CD4-positive, alpha-beta T cell treated with Interleukin-17A for 4 hours (primary cell): ENCODE results near the gene ARRDC2.
A peak's percentile ranks its signal among the peaks of the same experiment; 100 is the strongest.
"Not testable (repeated sequence)": the region's sequence is repeated elsewhere in the genome, so short reads cannot be mapped to it uniquely, and the experiment has no call there.

Experiments
- DNase-seq: peaks from one replicate; pipeline ENCODE4 v3.0.0-alpha.2; 2020; ENCODE audit warnings: mixed read lengths

The ARRDC2 gene

DNA sequence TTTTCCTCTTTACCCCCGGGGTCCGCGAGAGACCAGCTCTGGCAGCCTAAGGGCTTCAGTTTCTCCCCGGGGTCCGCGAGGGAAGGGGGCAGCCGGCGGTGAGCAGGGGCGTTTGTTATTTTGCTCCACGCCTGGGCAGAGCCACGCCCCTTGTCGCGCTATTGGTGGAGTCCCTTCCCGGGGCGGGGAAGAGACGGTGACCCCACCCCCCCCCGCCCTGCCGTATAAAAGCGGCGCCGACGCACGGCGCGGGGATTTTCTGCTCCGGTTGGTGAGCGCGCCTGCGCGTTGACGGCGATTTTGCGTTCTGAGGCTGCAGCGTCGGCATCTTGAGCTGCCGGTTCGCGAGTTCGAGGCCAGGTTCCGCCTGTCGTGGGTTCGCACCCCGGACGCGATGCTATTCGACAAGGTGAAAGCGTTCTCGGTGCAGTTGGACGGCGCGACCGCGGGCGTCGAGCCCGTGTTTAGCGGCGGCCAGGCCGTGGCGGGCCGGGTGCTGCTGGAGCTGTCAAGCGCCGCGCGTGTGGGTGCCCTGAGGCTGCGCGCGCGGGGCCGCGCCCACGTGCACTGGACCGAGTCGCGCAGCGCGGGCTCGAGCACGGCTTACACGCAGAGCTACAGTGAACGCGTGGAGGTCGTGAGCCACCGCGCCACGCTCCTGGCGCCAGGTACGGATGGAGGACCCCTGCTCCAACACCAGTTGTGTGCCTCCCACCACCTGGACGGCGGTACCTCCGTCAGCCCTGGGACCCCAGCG, at the start of gene ARRDC2:
Gene ARRDC2 (plus strand): TSS at position 254 of the 757 bp plus-strand sequence. CDS start 141 bp downstream, at position 395.
- DNase-seq = peak; percentile 97

DNA sequence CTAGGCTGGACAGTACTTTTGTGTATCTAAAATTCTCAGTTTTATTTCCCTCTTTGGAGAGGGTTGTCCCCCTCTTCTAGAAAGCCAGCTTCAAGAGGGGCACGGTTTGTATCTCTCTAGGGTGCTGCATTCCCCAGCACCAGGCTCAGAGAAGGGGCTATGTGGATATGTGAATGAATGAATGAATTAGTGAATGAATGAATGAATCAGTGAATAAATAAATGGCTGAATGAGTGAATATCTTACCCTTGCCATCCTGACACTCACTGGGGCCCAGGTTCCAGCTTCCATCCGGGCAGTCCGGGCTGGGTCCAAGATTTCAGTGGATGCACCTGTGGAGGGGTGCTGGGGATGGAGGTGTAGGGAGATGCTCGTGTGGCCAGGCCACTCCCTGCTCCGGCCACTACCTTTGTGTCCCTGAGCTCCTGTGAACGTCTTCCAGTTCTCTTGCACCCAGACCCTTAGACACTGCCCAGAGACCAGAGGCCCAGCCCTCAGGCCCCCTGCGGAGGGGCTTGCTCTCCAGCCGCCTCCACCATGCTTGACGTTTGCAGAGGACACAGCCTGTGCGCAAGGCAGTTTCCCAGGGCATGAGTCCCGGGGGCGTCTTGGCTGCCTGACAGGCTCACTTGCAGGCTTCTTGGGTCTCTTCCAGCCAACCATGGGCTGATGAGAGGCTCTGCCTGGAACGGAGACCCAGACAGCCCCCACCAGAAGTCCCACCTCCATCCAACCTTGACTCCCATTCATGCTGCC, 43.9 kb upstream of the ARRDC2 start:
- no peak for DNase-seq

DNA sequence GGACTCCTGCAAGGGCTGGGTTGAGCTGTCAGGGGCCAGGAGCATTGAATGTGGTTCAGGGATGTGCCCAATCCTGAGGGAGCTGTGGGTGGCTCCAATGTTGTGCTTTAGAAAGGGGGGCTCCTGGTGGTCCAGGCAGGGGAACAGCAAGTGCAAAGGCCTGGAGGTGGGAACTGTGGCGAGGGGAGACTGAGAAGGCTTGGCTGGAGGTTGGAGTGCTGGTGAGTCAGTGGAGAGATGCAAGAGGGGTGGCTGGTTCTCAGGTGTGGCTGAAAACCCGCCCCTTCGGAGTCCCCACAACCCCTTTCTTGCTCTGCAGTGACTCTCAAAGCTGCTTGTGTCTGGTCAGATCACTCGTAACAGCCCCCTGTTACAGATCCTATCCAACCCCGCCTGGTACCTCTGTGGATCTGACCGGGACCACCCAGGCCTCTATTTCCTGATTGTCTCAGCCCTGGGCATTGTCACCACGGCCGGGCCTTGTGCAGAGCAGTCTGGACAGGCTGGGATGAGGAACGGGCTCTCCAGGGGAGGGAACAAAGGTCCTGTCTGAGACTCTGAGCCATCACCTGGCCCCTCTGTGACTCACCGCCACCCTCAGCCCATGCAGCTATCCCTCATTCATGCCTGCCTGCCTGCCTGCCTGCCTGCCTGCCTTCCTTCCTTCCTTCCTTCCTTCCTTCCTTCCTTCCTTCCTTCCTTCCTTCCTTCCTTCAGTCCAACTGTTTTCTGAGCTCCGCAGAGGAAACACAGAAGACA, 42.4 kb upstream of the ARRDC2 start:
- no peak for DNase-seq

DNA sequence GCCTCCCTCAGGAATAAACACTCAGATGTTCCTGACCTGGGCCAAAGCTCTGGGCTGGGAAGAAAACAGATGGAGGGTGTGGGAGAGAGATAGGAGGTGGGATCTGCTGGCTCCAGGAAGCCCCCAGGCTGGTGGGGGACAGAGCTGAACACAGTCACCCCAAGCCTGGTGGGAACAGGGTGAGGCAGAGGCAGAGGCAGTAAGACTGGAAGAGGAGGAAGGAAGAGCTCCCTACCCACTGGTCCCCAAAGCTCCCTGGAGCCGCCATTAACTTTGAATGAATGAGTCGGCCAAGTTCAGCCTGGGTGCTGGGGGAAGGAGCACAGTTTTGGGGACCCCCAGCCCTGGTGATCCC, 41.9 kb upstream of the ARRDC2 start:
- no peak for DNase-seq

DNA sequence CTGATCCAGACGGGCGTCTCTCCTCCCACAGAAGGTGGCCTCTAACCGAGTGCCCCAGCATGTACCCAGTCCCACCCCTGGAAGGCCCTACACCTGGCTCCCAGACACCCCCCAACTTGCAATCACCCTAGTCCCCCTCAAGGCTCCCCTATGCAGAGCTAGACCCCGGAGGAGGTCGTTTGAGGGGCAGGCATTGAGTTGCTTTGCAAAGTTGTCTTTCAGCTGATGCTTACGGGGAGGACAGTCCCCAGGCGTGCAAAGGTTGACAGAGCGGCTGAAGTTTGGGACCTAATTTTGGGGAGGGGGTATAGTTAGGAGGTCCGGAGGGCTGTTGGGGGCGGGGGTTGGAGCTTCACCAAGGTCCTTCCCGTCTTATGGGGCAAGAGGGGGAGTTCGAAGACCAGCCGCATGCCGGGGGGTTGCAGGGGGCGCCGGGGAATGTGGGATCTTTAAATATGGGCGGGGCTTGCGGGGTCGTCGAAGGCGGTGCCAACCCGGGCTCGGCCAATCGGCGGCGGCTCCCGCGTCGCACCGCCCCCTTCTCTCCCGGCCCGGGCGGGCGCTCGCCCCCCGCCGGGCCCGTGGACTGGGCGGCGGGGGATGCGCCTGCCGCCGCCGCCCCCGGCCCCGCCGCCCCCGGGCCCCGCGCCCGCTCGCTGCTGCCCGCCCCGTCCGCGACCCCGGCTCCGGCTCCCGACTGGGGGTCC, 41.3 kb upstream of the ARRDC2 start, which contains the start of gene KCNN1:
Gene KCNN1 (plus strand): TSS at position 558 of the 707 bp plus-strand sequence. CDS start 6,782 bp downstream, outside the sequence.
- no peak for DNase-seq

DNA sequence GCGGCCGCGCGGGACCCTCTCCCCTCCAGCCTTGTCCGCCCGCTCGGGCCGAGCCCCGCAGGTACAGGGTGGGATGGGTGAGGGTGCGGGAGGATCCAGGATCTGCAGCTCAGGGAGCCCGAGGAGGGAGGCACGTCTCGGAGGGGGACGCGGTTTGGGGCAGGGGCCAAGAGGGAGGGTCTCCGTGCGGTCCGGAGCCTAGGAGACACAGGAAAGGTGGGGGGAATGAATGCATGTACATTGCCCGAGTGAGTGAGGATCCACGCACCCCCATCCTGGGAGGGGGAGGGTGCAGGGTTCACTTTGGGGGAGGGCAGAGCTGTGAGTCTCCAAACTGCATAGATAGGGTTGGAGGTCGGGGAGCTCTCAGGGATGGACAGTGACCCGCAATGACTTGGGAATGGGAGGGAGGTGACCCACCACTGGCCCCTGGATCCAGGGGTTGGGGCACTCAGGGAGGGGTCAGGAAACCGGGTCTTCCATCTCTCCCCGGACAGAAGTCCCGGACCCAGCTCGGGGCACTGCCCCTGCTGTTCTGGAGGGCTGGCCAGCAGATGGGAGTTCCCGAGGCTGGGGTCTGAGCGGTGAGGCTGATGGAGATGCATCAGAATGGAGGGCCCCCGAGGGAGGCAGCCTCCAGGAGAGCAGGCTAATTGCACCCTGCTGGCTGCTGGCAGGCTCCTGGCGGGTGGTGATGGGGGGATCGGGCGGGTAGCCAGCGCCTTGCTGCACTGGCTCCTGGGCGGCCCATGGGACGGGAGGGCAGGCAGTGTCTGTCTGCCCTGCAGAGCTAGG, 40.5 kb upstream of the ARRDC2 start:
- no peak for DNase-seq

DNA sequence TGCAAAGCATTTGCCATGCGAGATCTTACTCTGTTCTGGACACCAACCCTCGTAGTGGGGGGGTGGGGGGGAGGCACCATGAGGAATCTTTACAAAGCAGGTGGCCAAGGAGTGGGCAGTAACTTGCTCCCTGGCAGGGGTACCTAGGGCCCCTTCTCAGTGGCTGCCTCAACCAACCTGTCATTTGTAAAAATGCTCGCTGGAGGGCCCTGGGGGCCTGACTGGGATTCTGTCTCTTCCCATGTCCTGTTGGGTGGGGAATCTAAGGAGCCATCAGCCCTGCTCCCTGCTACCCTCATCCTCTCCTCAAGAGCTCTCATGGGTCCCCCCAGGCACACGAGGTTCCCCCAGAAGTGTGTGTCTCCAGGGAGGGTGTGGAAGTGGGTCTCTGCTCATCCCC, 39.6 kb upstream of the ARRDC2 start:
- no peak for DNase-seq

DNA sequence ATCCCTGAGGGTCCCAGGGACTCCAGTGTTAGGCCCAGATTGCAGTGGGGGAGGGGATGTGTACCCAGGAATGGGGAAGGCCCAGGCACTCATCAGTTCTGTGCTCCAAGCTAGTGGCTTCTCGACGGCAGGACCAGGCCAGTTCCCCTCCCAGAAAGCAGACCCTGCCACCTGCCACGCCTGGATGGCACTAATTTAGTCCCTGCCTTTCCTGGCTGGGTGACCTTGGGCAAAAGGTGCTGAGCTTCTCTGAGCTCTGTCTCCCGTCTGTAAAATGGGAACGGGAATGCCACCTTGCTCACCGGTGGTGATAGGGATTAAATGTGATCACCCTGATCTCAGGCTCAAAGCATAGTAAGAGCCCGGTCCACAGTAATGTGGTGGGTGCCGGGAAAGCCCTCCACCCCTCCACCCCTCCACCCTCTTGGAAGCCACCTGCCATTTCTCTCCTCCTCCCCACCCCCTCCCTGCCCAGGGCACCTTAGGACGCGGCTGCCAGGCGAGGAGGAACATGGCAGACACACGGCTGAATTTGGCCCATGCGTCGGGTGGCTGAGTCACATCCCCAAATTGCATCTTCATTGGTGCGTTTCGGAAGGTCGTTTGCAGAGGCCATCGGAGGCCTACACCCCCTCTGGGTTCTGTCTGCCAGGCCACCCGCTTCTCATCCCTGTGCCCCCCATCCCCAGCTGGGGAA, 38.7 kb upstream of the ARRDC2 start:
- DNase-seq = no peak

DNA sequence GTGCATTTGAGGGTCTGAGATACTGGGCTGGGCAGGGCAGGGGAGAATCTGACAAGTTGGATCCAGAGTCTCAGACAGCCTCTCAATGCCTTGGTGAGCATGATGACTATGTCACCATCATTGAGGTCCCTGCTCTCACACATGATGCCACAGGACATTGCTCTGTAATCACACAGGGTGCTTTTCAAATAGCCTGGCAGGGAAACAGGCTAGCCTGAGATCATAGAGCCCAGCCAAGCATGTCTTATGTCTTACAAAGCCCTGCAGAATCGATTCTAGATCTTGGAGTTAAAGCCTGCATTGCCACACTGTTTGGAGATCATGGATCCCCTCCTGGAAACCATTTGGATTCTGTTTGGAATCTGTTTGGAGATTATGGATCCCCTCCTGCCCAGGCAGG, 35.7 kb upstream of the ARRDC2 start:
- DNase-seq = no peak

DNA sequence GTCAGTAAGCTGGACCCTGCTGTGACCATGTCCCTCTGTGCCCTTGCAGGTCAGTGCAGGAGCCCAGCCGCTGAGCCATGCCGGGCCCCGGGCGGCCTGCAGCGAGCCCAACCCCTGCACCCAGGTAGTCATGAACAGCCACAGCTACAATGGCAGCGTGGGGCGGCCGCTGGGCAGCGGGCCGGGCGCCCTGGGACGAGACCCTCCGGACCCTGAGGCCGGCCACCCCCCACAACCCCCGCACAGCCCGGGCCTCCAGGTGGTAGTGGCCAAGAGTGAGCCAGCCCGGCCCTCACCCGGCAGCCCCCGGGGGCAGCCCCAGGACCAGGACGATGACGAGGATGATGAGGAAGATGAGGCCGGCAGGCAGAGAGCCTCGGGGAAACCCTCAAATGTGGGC, 34.2 kb upstream of the ARRDC2 start:
- DNase-seq = no peak

DNA sequence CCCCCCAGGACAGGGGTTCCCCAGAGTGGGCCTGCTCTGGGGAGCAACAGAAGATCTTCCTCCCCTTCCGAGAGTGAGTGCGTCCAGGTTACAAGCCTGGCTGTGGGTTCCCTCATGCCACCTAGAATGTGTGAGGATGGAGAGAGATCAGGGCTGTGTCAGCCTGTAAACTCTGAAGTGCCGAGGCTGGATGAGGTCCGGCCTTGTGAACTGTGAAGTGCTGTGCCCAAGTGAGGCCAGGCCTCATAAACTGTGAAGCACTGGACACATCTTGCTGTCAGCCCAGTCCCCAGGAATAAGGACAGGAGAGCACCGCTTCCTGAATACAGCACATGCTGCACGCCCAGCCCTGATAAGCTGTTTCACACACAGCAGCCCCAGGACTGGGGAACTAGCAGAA, 33.4 kb upstream of the ARRDC2 start:
- no peak for DNase-seq

DNA sequence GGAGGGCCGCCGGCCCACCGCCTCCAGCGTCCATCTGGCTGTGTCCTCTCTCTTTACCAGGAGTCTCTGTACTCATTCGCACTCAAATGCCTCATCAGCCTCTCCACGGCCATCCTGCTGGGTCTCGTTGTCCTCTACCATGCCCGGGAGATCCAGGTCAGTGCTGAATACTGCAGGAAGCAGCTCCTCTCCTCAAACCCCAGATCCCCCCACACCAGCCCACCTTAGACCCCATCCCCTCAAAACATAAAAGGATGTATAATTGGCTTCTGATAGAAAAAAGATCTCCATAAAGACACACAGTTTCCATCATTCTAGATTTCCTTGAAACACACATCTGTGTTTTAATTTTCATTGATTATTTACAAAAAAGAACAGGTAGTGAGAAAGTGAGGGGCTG, 32.9 kb upstream of the ARRDC2 start:
- no peak for DNase-seq

DNA sequence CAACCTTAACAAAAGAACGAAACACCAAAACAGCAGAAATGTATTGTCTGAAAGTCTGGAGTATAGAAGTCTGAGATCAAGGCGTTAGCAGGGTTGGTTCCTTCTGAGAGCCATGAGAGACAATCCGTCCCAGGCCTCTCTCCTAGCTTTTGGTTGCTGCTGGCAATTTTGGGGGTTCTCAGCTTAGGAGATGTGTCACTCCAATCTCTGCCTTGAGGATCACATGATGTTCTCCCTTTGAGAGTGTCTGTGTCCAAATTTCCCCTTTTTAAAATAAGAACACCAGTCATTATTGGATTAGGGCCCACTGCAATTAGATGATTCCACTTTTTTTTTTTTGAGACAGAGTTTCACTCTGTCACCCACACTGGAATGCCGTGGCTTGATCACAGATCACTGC, 30.9 kb upstream of the ARRDC2 start:
- no peak for DNase-seq

DNA sequence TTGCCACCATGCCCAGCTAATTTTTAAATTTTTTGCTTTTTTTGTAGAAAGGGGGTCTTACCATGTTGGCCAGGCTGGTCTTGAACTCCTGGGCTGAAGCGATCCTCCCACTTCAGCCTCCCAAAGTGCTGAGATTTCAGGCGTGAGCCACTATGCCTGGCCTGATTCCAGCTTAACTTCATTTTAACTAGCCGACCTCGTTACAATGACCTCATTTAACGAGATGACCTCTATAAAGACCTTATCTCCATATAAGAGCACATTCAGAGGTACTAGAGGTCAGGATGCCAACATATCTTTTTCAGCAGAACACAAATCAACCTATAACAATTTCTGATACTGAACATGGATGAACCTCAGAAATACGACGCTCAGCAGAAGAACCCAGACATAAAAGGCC, 30.5 kb upstream of the ARRDC2 start:
- DNase-seq = no peak

DNA sequence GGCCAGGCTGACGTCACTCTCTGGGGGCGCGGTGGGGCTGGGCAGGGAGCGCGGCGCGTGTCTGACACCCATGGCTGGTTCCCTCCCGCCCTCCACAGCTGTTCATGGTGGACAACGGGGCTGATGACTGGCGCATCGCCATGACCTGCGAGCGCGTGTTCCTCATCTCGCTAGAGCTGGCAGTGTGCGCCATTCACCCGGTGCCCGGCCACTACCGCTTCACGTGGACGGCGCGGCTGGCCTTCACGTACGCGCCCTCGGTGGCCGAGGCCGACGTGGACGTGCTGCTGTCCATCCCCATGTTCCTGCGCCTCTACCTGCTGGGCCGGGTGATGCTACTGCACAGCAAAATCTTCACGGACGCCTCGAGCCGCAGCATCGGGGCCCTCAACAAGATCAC, 26.4 kb upstream of the ARRDC2 start:
- DNase-seq = no peak

DNA sequence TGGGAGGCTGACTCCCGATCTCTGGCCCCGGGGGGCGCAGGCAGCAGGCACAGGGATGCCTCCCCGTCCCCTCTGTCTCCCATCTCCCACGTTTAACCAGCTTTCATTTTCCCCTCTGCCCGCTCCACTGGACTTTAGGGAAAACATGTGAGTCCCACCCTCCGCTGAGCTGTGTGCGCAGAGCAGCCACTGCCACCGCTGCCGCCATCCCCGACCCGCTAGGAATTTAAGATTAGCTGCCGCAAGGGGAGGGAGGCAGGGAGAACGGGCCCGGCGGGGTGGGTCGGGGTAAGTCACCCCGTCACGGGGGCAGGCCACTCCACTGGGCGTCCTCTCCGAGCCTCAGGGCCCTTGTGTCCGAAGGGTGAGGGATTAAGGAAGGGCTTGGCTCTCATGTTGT, 25.5 kb upstream of the ARRDC2 start:
- DNase-seq = no peak

DNA sequence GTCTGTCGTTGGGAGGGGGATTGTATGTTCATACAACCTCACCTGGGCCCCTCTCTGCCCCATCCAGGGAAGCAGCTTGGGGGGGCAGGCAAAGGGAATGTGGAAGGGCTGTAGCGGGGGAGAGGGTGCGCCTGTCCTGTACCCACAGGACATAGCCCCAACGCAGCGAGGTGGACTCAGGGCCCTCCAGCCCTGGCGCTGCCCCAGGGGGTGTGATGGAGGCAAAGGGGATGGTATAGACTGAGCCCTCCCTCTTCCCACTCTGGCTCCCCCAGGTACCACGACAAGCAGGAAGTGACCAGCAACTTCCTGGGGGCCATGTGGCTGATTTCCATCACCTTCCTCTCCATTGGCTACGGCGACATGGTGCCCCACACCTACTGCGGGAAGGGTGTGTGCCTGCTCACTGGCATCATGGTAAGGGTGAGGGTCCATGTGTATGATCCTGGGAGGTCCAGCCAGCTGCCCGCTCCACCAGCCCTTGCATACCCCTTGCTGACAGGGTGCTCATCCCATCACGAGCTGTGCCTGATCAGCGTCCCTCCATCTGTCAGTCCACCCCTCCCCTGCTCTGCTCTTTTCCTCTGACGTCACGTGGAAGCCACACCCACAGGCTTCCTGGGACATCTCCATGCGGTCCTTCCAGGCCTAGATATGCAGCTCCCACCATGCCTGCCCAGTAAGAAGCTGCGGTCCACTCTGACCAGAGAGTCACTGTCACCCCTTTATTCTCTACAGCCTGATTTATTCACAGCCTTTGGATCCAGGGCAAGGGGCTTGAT, 22.7 kb upstream of the ARRDC2 start:
- no peak for DNase-seq

DNA sequence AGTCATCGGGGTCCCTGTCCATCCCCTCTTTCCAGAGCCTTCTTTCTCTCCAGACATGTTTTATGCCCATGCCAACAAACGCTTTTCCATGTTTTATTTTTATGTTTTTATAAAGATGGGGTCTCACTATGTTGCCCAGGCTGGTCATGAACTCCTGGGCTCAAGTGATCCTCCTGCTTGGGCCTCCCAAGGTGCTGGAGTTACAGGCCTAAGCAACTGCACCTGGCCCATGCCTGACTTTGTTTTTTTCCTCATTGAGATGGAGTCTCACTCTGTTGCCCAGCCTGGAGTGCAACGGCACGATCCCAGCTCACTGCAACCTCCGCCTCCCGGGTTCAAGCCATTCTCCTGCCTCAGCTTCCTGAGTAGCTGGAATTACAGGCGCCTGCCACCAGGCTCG, 21.4 kb upstream of the ARRDC2 start:
- not testable (repeated sequence) for DNase-seq

DNA sequence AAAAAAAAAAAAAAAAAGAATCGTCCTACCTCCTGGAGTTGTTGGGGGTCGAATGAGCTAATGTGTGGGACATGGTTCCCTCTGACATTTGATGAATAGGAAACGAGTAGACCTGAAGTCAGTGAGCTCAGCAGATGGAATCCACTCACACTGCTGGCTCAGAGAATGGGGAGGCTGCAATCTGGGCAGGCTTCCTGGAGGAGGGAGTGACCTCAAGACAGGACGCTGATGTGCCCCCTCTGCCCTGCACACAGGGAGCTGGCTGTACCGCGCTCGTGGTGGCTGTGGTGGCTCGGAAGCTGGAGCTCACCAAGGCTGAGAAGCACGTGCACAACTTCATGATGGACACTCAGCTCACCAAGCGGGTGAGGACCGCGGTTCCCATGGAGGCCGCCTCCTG, 19.8 kb upstream of the ARRDC2 start:
- DNase-seq = no peak

DNA sequence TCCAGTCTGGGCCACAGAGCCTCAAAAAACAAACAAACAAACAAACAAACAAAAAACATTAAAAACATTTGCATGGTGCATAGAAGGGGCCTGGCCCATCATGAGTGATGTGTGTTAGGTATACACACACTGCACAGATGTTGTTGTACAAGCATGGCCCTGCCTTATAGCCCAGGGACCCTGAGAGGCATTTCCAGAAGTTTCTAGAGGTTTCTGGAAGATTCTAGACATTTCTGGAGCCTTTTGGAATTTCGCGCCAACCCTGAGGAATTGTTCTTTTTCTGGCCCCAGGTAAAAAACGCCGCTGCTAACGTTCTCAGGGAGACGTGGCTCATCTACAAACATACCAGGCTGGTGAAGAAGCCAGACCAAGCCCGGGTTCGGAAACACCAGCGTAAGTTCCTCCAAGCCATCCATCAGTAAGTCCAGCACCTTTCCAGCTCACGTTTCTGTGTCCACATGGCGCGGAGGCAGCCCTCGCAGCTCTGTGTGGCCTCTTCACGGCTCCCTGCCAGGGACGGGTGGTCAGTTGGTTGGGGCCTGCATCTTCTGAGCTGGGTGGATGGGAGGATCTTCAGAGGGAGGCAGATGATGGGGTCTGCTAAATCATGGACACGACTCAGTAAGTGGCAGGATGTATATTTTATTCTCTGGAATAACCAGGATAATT, 18.4 kb upstream of the ARRDC2 start:
- DNase-seq = no peak
